ENCODE measurements around the gene RAB29.

GRCh38 chr1:205792481-205792881 is 17.2 kb upstream of the RAB29 start:
- no peak for TF ChIP-seq CTCF (IDR thresholded peaks at IDR 0.05)
- no peak for TF ChIP-seq POLR2A (IDR thresholded peaks at IDR 0.05)

Data from Peyer's patch (tissue), 4 donors.